ENCODE results near the gene GMDS. TPM values are rescaled to one million over a fixed set of nuclear protein-coding genes. Genes with fewer than 3 reads are reported as not detected.

GMDS gene
- total and polyA plus RNA-seq, 2 donors (not counting 1 experiment from before 2014, with no cell fraction given): 11.5 to 16.4 TPM

- H3K4me1 ChIP-seq (ENCODE audit: control insufficient read depth in 2 of 2, insufficient read depth in 2 of 2, low read length in 2 of 2): peaks cover 12 to 16% of the 10 kb centered on the region in 2 donors
- Mint-ChIP-seq H3K4me3 (no peak overlapping the region), H3K27me3 (no peaks in the 10 kb centered on the region), H3K4me1 (peaks cover 15% of the 10 kb centered on the region), H3K27ac (no peak overlapping the region), H3K9me3 (ENCODE audit: insufficient read depth) (no peaks in the 10 kb centered on the region)
- no peaks in the 10 kb centered on the region for H3K9me3 ChIP-seq (ENCODE audit: control extremely low read depth in 1 of 3, control insufficient read depth in 2 of 3, insufficient read depth in 1 of 3, low read length in 2 of 3)
- ChIA-PET POLR2A (no interaction called here), CTCF (no interaction called here)
- DNase-seq (no peak), ATAC-seq (ENCODE audit: low read depth) (no peak)
- no peaks in the 10 kb centered on the region for H3K79me2 ChIP-seq (ENCODE audit: control insufficient read depth, insufficient read depth, low read length)
- H2AFZ ChIP-seq (ENCODE audit: insufficient read depth, low read depth, low read length, poor library complexity, severe bottlenecking): no peak overlapping the region
- H3K36me3 ChIP-seq (replicated peaks in 1 of 2; ENCODE audit: control extremely low read depth in 1 of 2, control insufficient read depth in 1 of 2, extremely low read depth in 1 of 2, insufficient read depth in 2 of 2, low read length in 1 of 2): no peaks in the 10 kb centered on the region
- no peak overlapping the region for H3K27ac ChIP-seq (ENCODE audit: low read length in 2 of 2)
- H3K4me2 ChIP-seq (replicated peaks; ENCODE audit: low read depth, low read length, poor library complexity, severe bottlenecking): no peak overlapping the region
- H4K20me1 ChIP-seq (ENCODE audit: control insufficient read depth, insufficient read depth, low read length, poor library complexity, severe bottlenecking): no peaks in the 10 kb centered on the region
- H3K27me3 ChIP-seq (replicated peaks in 1 of 4; ENCODE audit: control extremely low read depth in 1 of 4, control insufficient read depth in 3 of 4, insufficient read depth in 4 of 4, low read length in 3 of 4): no peaks in the 10 kb centered on the region
- H3K4me3 ChIP-seq (ENCODE audit: control extremely low read depth in 1 of 5, extremely low read depth in 1 of 5, insufficient read depth in 1 of 5, low read depth in 2 of 5, low read length in 4 of 5): no peak overlapping the region
- intact Hi-C loops (cut with micrococcal nuclease): no loop called here
- no peak overlapping the region for H3K9ac ChIP-seq (ENCODE audit: low read length)
- TF ChIP-seq EZH2 (IDR thresholded peaks at IDR 0.05; ENCODE audit: borderline replicate concordance, insufficient read depth, low read depth, low read length, poor library complexity, severe bottlenecking): no peak
- no peak for TF ChIP-seq CTCF (IDR thresholded peaks at IDR 0.05)
- WGBS (ENCODE audit: insufficient coverage): 93% methylated on average over 11 of the region's 11 CpGs
Measured at GRCh38 chr6:1873781-1874180, 371.6 kb downstream of the GMDS start.

- Histone ChIP-seq H3K79me2 (ENCODE audit: control insufficient read depth, insufficient read depth, low read length) (no peaks in the 10 kb centered on the region), H4K20me1 (ENCODE audit: control insufficient read depth, insufficient read depth, low read length, poor library complexity, severe bottlenecking) (no peaks in the 10 kb centered on the region), H3K4me1 (ENCODE audit: control insufficient read depth in 2 of 2, insufficient read depth in 2 of 2, low read length in 2 of 2) (peaks cover 12 to 22% of the 10 kb centered on the region in 2 donors), H3K9ac (ENCODE audit: low read length) (no peak overlapping the region), H3K4me3 (ENCODE audit: control extremely low read depth in 1 of 5, extremely low read depth in 1 of 5, insufficient read depth in 1 of 5, low read depth in 2 of 5, low read length in 4 of 5) (no peak overlapping the region), H3K4me2 (replicated peaks; ENCODE audit: low read depth, low read length, poor library complexity, severe bottlenecking) (no peak overlapping the region), H3K36me3 (replicated peaks in 1 of 2; ENCODE audit: control extremely low read depth in 1 of 2, control insufficient read depth in 1 of 2, extremely low read depth in 1 of 2, insufficient read depth in 2 of 2, low read length in 1 of 2) (no peaks in the 10 kb centered on the region), H2AFZ (ENCODE audit: insufficient read depth, low read depth, low read length, poor library complexity, severe bottlenecking) (no peak overlapping the region), H3K9me3 (ENCODE audit: control extremely low read depth in 1 of 3, control insufficient read depth in 2 of 3, insufficient read depth in 1 of 3, low read length in 2 of 3) (no peaks in the 10 kb centered on the region), H3K27ac (ENCODE audit: low read length in 2 of 2) (no peak overlapping the region), H3K27me3 (replicated peaks in 1 of 4; ENCODE audit: control extremely low read depth in 1 of 4, control insufficient read depth in 3 of 4, insufficient read depth in 4 of 4, low read length in 3 of 4) (no peaks in the 10 kb centered on the region)
- intact Hi-C loops (cut with micrococcal nuclease): no loop called here
- TF ChIP-seq EZH2 (IDR thresholded peaks at IDR 0.05; ENCODE audit: borderline replicate concordance, insufficient read depth, low read depth, low read length, poor library complexity, severe bottlenecking): no peak
- no peak for TF ChIP-seq CTCF (IDR thresholded peaks at IDR 0.05)
- Mint-ChIP-seq H3K4me1 (peaks cover 20% of the 10 kb centered on the region), H3K4me3 (no peak overlapping the region), H3K27ac (no peak overlapping the region), H3K9me3 (ENCODE audit: insufficient read depth) (no peaks in the 10 kb centered on the region), H3K27me3 (no peaks in the 10 kb centered on the region)
- ATAC-seq (ENCODE audit: low read depth): no peak
- ChIA-PET CTCF (no interaction called here), POLR2A (no interaction called here)
- no peak for DNase-seq
- WGBS (ENCODE audit: insufficient coverage): 97% methylated on average over 8 of the region's 11 CpGs
Measured at GRCh38 chr6:1872649-1873131, 372.7 kb downstream of the GMDS start.
